ENCODE measurements around the gene PIKFYVE.
A peak's percentile ranks its signal among the peaks of the same experiment; 100 is the strongest.
"Not testable (repeated sequence)": the region's sequence is repeated elsewhere in the genome, so short reads cannot be mapped to it uniquely, and the experiment has no call there.

PIKFYVE gene

GRCh38 chr2:208250388-208250787, 15.7 kb upstream of the PIKFYVE start:
- no peak overlapping the region for H3K27ac Mint-ChIP-seq
- H3K36me3 Mint-ChIP-seq, result peaks cover 9% of the 10 kb centered on the region

GRCh38 chr2:208251098-208251497, 15.0 kb upstream of the PIKFYVE start:
- Mint-ChIP-seq H3K36me3 (peaks cover 9% of the 10 kb centered on the region), H3K4me1 (peaks cover 22% of the 10 kb centered on the region), H3K4me3 (no peak overlapping the region), H3K9me3 (no peaks in the 10 kb centered on the region), H3K27ac (no peak overlapping the region), H3K27me3 (no peaks in the 10 kb centered on the region)

More at GRCh38 chr2:208250388-208250787, 15.7 kb upstream of the PIKFYVE start:
- H3K9me3 Mint-ChIP-seq, result no peaks in the 10 kb centered on the region
- H3K4me1 Mint-ChIP-seq, result peaks cover 18% of the 10 kb centered on the region
- H3K27me3 Mint-ChIP-seq, result no peaks in the 10 kb centered on the region
- H3K4me3 Mint-ChIP-seq, result no peak overlapping the region

- H3K4me3 Mint-ChIP-seq, result no peak overlapping the region
- no peaks in the 10 kb centered on the region for H3K9me3 Mint-ChIP-seq
- H3K27me3 Mint-ChIP-seq, result no peaks in the 10 kb centered on the region
- H3K27ac Mint-ChIP-seq, result peak overlapping the region; percentile 76
- peaks cover 9% of the 10 kb centered on the region for H3K36me3 Mint-ChIP-seq
- peaks cover 22% of the 10 kb centered on the region for H3K4me1 Mint-ChIP-seq
These were observed 13.2 kb upstream of the PIKFYVE start for GRCh38 chr2:208252716-208253492.

- H3K27me3 Mint-ChIP-seq, result no peaks in the 10 kb centered on the region
- H3K27ac Mint-ChIP-seq, result peak overlapping the region; percentile 76
- H3K9me3 Mint-ChIP-seq, result no peaks in the 10 kb centered on the region
- H3K4me1 Mint-ChIP-seq, result peaks cover 22% of the 10 kb centered on the region
- H3K4me3 Mint-ChIP-seq, result peak overlapping the region; percentile 97
- peaks cover 7% of the 10 kb centered on the region for H3K36me3 Mint-ChIP-seq
These were observed 12.4 kb upstream of the PIKFYVE start for GRCh38 chr2:208253600-208254117.

- Mint-ChIP-seq H3K4me3 (peak overlapping the region; percentile 97), H3K27ac (peak overlapping the region; percentile 36), H3K27me3 (no peaks in the 10 kb centered on the region), H3K4me1 (peaks cover 22% of the 10 kb centered on the region), H3K36me3 (peaks cover 5% of the 10 kb centered on the region), H3K9me3 (no peaks in the 10 kb centered on the region)
These were observed 11.8 kb upstream of the PIKFYVE start for GRCh38 chr2:208254118-208254870.

- Mint-ChIP-seq H3K27me3 (no peaks in the 10 kb centered on the region), H3K9me3 (no peaks in the 10 kb centered on the region), H3K4me3 (peak within 1 kb of the TSS; percentile 97), H3K4me1 (peaks cover 22% of the 10 kb centered on the region), H3K36me3 (peaks cover under 1% of the 10 kb centered on the region), H3K27ac (peak within 1 kb of the TSS; percentile 36)
These were observed 11.0 kb upstream of the PIKFYVE start, which contains the start of gene IDH1 for GRCh38 chr2:208254871-208255556. Gene IDH1 (minus strand): TSS chr2:208255071. CDS start chr2:208251551, 3,520 bp downstream.

- H3K4me3 Mint-ChIP-seq, result peak overlapping the region; percentile 97
- no peaks in the 10 kb centered on the region for H3K9me3 Mint-ChIP-seq
- no peak overlapping the region for H3K27ac Mint-ChIP-seq
- H3K36me3 Mint-ChIP-seq, result no peaks in the 10 kb centered on the region
- H3K4me1 Mint-ChIP-seq, result peaks cover 22% of the 10 kb centered on the region
- no peaks in the 10 kb centered on the region for H3K27me3 Mint-ChIP-seq
These were observed 10.4 kb upstream of the PIKFYVE start for GRCh38 chr2:208255557-208256106.

GRCh38 chr2:208256192-208256782, 9.8 kb upstream of the PIKFYVE start:
- Mint-ChIP-seq H3K4me1 (peaks cover 22% of the 10 kb centered on the region), H3K4me3 (peak overlapping the region; percentile 97), H3K27me3 (no peaks in the 10 kb centered on the region), H3K9me3 (no peaks in the 10 kb centered on the region), H3K27ac (no peak overlapping the region), H3K36me3 (no peaks in the 10 kb centered on the region)

- H3K36me3 Mint-ChIP-seq, H3K27me3 Mint-ChIP-seq, H3K27ac Mint-ChIP-seq, H3K9me3 Mint-ChIP-seq: not testable (repeated sequence)
- H3K4me3 Mint-ChIP-seq, result peak overlapping the region; percentile 33
- peaks cover 22% of the 10 kb centered on the region for H3K4me1 Mint-ChIP-seq
These were observed 8.9 kb upstream of the PIKFYVE start for GRCh38 chr2:208256849-208257813.

- Mint-ChIP-seq H3K27me3 (no peaks in the 10 kb centered on the region), H3K4me1 (peaks cover 56% of the 10 kb centered on the region), H3K9me3 (no peaks in the 10 kb centered on the region), H3K27ac (peak overlapping the region; percentile 94), H3K36me3 (peaks cover 2% of the 10 kb centered on the region), H3K4me3 (peak overlapping the region; percentile 99)
These were observed 669 bp upstream of the PIKFYVE start for GRCh38 chr2:208265371-208265800.

GRCh38 chr2:208266553-208266893, 468 bp downstream of the PIKFYVE start:
- H3K27ac Mint-ChIP-seq, result peak overlapping the region; percentile 94
- peaks cover 6% of the 10 kb centered on the region for H3K36me3 Mint-ChIP-seq
- H3K27me3 Mint-ChIP-seq, result no peaks in the 10 kb centered on the region
- peak overlapping the region; percentile 99 for H3K4me3 Mint-ChIP-seq
- H3K9me3 Mint-ChIP-seq, result no peaks in the 10 kb centered on the region
- peaks cover 64% of the 10 kb centered on the region for H3K4me1 Mint-ChIP-seq

- peaks cover 8% of the 10 kb centered on the region for H3K36me3 Mint-ChIP-seq
- H3K4me3 Mint-ChIP-seq, result peak overlapping the region; percentile 99
- H3K27ac Mint-ChIP-seq, result peak overlapping the region; percentile 94
- peaks cover 66% of the 10 kb centered on the region for H3K4me1 Mint-ChIP-seq
- no peaks in the 10 kb centered on the region for H3K9me3 Mint-ChIP-seq
- no peaks in the 10 kb centered on the region for H3K27me3 Mint-ChIP-seq
These were observed 881 bp downstream of the PIKFYVE start for GRCh38 chr2:208266936-208267335.

- H3K36me3 Mint-ChIP-seq, result not testable (repeated sequence)
- Mint-ChIP-seq H3K4me3 (peak overlapping the region; percentile 99), H3K4me1 (peaks cover 66% of the 10 kb centered on the region)
These were observed 1.5 kb downstream of the PIKFYVE start for GRCh38 chr2:208267526-208267925.

More at GRCh38 chr2:208267526-208267925, 1.5 kb downstream of the PIKFYVE start:
- not testable (repeated sequence) for H3K9me3 Mint-ChIP-seq, H3K27me3 Mint-ChIP-seq
- H3K27ac Mint-ChIP-seq, result peak overlapping the region; percentile 51

All from activated naive CD4-positive, alpha-beta T cell treated with anti-CD3 and anti-CD28 coated beads, Interleukin-2, amount 50 U/mL, for 24 hours (primary cell).